GM12878 (cell line): ENCODE data around the gene IMMP2L. TPM values are rescaled to one million over a fixed set of nuclear protein-coding genes. Genes with fewer than 3 reads are reported as not detected.

Experiments
- ATAC-seq: fragments of 200-7000 bp; cut with Tn5 transposase; 3 replicates; pipeline ENCODE4 v1.9.1; 2020; ENCODE audit warnings: mild to moderate bottlenecking, moderate library complexity
- BruUV-seq: library from RNA; stranded (reverse); fragments of 400-500 nt; replicated peaks from 2 replicates; lab custom pipeline; 2021; lab: Mats Ljungman, UMichigan
- CTCF ChIA-PET: fragments of 300-600 bp; sonication (Branson Sonifier 250); formaldehyde crosslinking; extraction: SDS; loops from one replicate; lab custom pipeline; 2021; ENCODE audit warnings: inconsistent platforms; lab: Yijun Ruan, JAX
- POLR2A ChIA-PET: fragments of 350-600 bp; formaldehyde crosslinking; extraction: SDS; loops from one replicate; lab custom pipeline; 2021; ENCODE audit warnings: inconsistent platforms; lab: Charles Lee
- RAD21 ChIA-PET: fragments of 300-600 bp; sonication (Branson Sonifier 250); formaldehyde crosslinking; loops from one replicate; lab custom pipeline; 2023; ENCODE audit warnings: antibody characterized with exemption; ENCODE audit not compliant: unreplicated experiment; lab: Charles Lee
- SMC1A ChIA-PET: fragments of 300-600 bp; sonication (Branson Sonifier 250); formaldehyde crosslinking; loops from one replicate; lab custom pipeline; 2023; ENCODE audit not compliant: unreplicated experiment, uncharacterized antibody; lab: Charles Lee
- DNase-seq: peaks from one replicate; pipeline ENCODE4 v3.0.0-alpha.2; 2011; ENCODE audit warnings: low read depth, low spot score
- FAIRE-seq: peaks from 3 replicates; lab custom pipeline; 2011; peaks lifted over from hg19 to GRCh38; lab: Jason Lieb, UNC
- H2AFZ ChIP-seq: 2 replicates; pipeline ENCODE4 v1.6.0; 2011; ENCODE audit warnings: low read depth, low read length, control low read depth; ENCODE audit not compliant: control insufficient read depth
- H3K27ac ChIP-seq: 2 replicates; pipeline ENCODE4 v1.5.1; 2011; ENCODE audit warnings: control low read depth; ENCODE audit not compliant: control insufficient read depth, insufficient read depth
- H3K27me3 ChIP-seq, 2 experiments: replicated peaks in 1 of 2; 2 replicates each; pipeline versions ENCODE4 v1.6.0 to v1.6.1; 2011; ENCODE audit warnings: low read length in 1 of 2; ENCODE audit not compliant: control insufficient read depth in 2 of 2, insufficient read depth in 2 of 2
- H3K36me3 ChIP-seq, 2 experiments: 2 replicates each; pipeline ENCODE4 v1.5.1; 2011; ENCODE audit warnings: low read length in 1 of 2; ENCODE audit not compliant: control insufficient read depth in 2 of 2, insufficient read depth in 2 of 2
- H3K4me1 ChIP-seq: 2 replicates; pipeline ENCODE4 v1.6.1; 2011; ENCODE audit warnings: mild to moderate bottlenecking, low read length, moderate library complexity, mixed read lengths; ENCODE audit not compliant: control insufficient read depth, insufficient read depth
- H3K4me2 ChIP-seq: 2 replicates; pipeline ENCODE4 v1.6.0; 2011; ENCODE audit warnings: control low read depth; ENCODE audit not compliant: control insufficient read depth, insufficient read depth
- H3K4me3 ChIP-seq: fragments of 200-600 bp; sonication (generic); 2 replicates; pipeline ENCODE4 v1.5.1; 2016
- H3K79me2 ChIP-seq: 2 replicates; pipeline ENCODE4 v1.6.0; 2011; ENCODE audit warnings: low read length; ENCODE audit not compliant: control insufficient read depth, insufficient read depth
- H3K9ac ChIP-seq: 2 replicates; pipeline ENCODE4 v1.8.0; 2011; ENCODE audit warnings: low read length, control low read depth, mixed read lengths; ENCODE audit not compliant: control insufficient read depth, insufficient read depth
- H3K9me3 ChIP-seq: replicated peaks from 3 replicates; pipeline ENCODE4 v1.5.1; 2011; ENCODE audit warnings: mild to moderate bottlenecking, low read length; ENCODE audit not compliant: control insufficient read depth, insufficient read depth
- H4K20me1 ChIP-seq: 2 replicates; pipeline ENCODE4 v1.6.0; 2011; ENCODE audit not compliant: control insufficient read depth, insufficient read depth
- BCL11A ChIP-seq: IDR thresholded peaks from 2 replicates; pipeline ENCODE4 v1.6.1; 2011; ENCODE audit warnings: low read depth, low read length
- CHD2 ChIP-seq: IDR thresholded peaks from 2 replicates; pipeline ENCODE4 v1.6.1; 2011; ENCODE audit warnings: low read depth, low read length, improper control_type of control experiment, borderline replicate concordance
- E2F8 ChIP-seq: fragments of 450-650 bp; IDR thresholded peaks from 2 replicates; pipeline ENCODE4 v1.6.1; 2018; ENCODE audit warnings: mild to moderate bottlenecking, low read depth, moderate library complexity; ENCODE audit not compliant: partially characterized antibody
- ETV6 ChIP-seq, 2 experiments: fragments of 450-650 bp in 1 of 2; IDR thresholded peaks in 1 of 2; conservative IDR thresholded peaks in 1 of 2; 2 replicates each; pipeline ENCODE4 v1.6.1; 2014; ENCODE audit warnings: antibody characterized with exemption in 1 of 2, borderline replicate concordance in 1 of 2, low read depth in 1 of 2, mild to moderate bottlenecking in 1 of 2, moderate library complexity in 1 of 2
- MTA2 ChIP-seq: fragments of 450-650 bp; IDR thresholded peaks from 2 replicates; pipeline ENCODE4 v1.6.1; 2016; ENCODE audit warnings: low read depth, mild to moderate bottlenecking, moderate library complexity
- NR2F1 ChIP-seq: fragments of 450-650 bp; conservative IDR thresholded peaks from 2 replicates; pipeline ENCODE4 v1.6.1; 2017; ENCODE audit warnings: mild to moderate bottlenecking
- PAX8 ChIP-seq: fragments of 450-650 bp; IDR thresholded peaks from 2 replicates; pipeline ENCODE4 v1.6.1; 2017; ENCODE audit warnings: mild to moderate bottlenecking, moderate library complexity
- RBBP5 ChIP-seq: fragments of 200-600 bp; sonication (generic); conservative IDR thresholded peaks from 2 replicates; pipeline ENCODE4 v1.6.1; 2016
- RFX5 ChIP-seq: IDR thresholded peaks from 2 replicates; pipeline ENCODE4 v1.6.1; 2011; ENCODE audit warnings: low read depth, low read length, improper control_type of control experiment
- SMAD1 ChIP-seq: fragments of 450-650 bp; IDR thresholded peaks from 2 replicates; pipeline ENCODE4 v1.6.1; 2018; ENCODE audit warnings: mild to moderate bottlenecking, low read depth; ENCODE audit not compliant: partially characterized antibody
- SMAD5 ChIP-seq: IDR thresholded peaks from 2 replicates; pipeline ENCODE4 v1.6.1; 2016; ENCODE audit warnings: antibody characterized with exemption, low read depth
- STAT1 ChIP-seq: fragments of 450-650 bp; conservative IDR thresholded peaks from 2 replicates; pipeline ENCODE4 v1.6.1; 2014; ENCODE audit warnings: antibody characterized with exemption, mild to moderate bottlenecking
- ZZZ3 ChIP-seq: IDR thresholded peaks from 2 replicates; pipeline ENCODE4 v1.6.1; 2011; ENCODE audit warnings: low read depth; ENCODE audit not compliant: control insufficient read depth, insufficient read length
- in situ Hi-C: fragments of 300-500 bp; cut with MboI; formaldehyde crosslinking; loops from 9 replicates; pipeline ENCODE4 v1.14.3; 2018; ENCODE audit warnings: mixed read lengths
- intact Hi-C: fragments of 100-400 bp; cut with micrococcal nuclease; formaldehyde crosslinking; loops from one replicate; pipeline ENCODE4 v1.14.2; 2022; ENCODE audit not compliant: unreplicated experiment
- polyA plus RNA-seq, 11 experiments: library from polyadenylated mRNA; depleted of rRNA in 4 of 11; unstranded in 6 of 11; stranded (reverse) in 5 of 11; fragments of >200 nt; fragmentation: Nextera tagmentation in 4 of 11; fragmentation: Illumina TruSeq in 1 of 11; extraction: Ambion mirVana in 4 of 11; extraction: Trizol in 1 of 11; gene quantifications; 1 replicate in 1 of 11; 2 replicates in 10 of 11; pipeline versions ENCODE4 v1.2.1 to v1.2.3, GENCODE V29; 2011 to 2016; ENCODE audit warnings: inconsistent platforms in 2 of 11, missing spikeins in 2 of 11, low read depth in 1 of 11
- total RNA-seq, 4 experiments: library from RNA; depleted of rRNA in 3 of 4; stranded (reverse); fragments of >200 nt in 3 of 4; fragmentation: Illumina TruSeq in 1 of 4; extraction: Trizol in 1 of 4; gene quantifications; 2 replicates each; pipeline versions ENCODE4 v1.2.1 to v1.2.3, GENCODE V29; 2013 to 2021
- TF ChIP-seq, protein P1 (sequence below): fragments of 450-650 bp; IDR thresholded peaks from 2 replicates; pipeline ENCODE4 v1.6.1; 2016; ENCODE audit warnings: mild to moderate bottlenecking
- TF ChIP-seq, protein P2 (sequence below): fragments of 450-650 bp; formaldehyde crosslinking; IDR thresholded peaks from 2 replicates; pipeline ENCODE4 v1.4.0; 2022; ENCODE audit warnings: mild to moderate bottlenecking, moderate library complexity
- TF ChIP-seq, protein P3 (sequence below): IDR thresholded peaks from 2 replicates; pipeline ENCODE4 v1.6.1; 2012; ENCODE audit warnings: low read length, inconsistent platforms

Gene IMMP2L
- total and polyA plus RNA-seq, 10 of the 15 experiments (the other 5 are each of a cell fraction or from before 2014, with no cell fraction given): 12.6 to 46.3 (median 19.6) TPM

DNA sequence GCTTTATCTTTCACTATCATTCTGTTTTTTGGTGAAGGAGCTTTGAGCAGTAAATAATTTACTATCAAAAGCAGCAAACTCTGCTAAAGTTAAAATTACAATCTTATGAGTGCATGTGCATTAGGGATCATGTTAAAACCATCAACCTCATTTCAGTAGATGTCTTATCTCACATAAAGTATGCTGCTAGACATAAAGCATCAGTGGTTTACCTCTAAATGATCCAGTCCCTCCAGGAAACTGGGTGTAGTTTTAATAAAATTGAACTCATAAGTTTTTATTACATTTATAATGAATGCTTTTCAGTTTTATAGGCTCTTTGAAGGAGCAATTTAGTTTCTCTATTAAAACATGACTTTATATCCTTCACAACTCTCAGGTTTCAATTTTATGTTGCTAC is 362.6 kb downstream of the IMMP2L start:
- DNase-seq: no peak
- Histone ChIP-seq H3K4me3 (no peak overlapping the region), H3K9ac (no peak overlapping the region), H3K79me2 (no peaks in the 10 kb centered on the region), H3K4me1 (no peaks in the 10 kb centered on the region), H3K27me3 (no peaks in the 10 kb centered on the region), H2AFZ (no peak overlapping the region), H3K36me3 (no peaks in the 10 kb centered on the region), H4K20me1 (no peaks in the 10 kb centered on the region), H3K27ac (no peak overlapping the region), H3K4me2 (no peak overlapping the region)
- no peak for FAIRE-seq
- no TSS peak for BruUV-seq
- intact Hi-C loops: no loop called here
- ATAC-seq: no peak
- POLR2A ChIA-PET: no interaction called here
- CTCF ChIA-PET: no interaction called here
- RAD21 ChIA-PET: no interaction called here
- no peak for TF ChIP-seq BCL11A
- TF ChIP-seq, protein P1, sequence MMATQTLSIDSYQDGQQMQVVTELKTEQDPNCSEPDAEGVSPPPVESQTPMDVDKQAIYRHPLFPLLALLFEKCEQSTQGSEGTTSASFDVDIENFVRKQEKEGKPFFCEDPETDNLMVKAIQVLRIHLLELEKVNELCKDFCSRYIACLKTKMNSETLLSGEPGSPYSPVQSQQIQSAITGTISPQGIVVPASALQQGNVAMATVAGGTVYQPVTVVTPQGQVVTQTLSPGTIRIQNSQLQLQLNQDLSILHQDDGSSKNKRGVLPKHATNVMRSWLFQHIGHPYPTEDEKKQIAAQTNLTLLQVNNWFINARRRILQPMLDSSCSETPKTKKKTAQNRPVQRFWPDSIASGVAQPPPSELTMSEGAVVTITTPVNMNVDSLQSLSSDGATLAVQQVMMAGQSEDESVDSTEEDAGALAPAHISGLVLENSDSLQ: no peak
- no peak for TF ChIP-seq E2F8
- TF ChIP-seq ZZZ3: no peak
- no peak for TF ChIP-seq NR2F1
- TF ChIP-seq RFX5: no peak
- TF ChIP-seq, protein P2, sequence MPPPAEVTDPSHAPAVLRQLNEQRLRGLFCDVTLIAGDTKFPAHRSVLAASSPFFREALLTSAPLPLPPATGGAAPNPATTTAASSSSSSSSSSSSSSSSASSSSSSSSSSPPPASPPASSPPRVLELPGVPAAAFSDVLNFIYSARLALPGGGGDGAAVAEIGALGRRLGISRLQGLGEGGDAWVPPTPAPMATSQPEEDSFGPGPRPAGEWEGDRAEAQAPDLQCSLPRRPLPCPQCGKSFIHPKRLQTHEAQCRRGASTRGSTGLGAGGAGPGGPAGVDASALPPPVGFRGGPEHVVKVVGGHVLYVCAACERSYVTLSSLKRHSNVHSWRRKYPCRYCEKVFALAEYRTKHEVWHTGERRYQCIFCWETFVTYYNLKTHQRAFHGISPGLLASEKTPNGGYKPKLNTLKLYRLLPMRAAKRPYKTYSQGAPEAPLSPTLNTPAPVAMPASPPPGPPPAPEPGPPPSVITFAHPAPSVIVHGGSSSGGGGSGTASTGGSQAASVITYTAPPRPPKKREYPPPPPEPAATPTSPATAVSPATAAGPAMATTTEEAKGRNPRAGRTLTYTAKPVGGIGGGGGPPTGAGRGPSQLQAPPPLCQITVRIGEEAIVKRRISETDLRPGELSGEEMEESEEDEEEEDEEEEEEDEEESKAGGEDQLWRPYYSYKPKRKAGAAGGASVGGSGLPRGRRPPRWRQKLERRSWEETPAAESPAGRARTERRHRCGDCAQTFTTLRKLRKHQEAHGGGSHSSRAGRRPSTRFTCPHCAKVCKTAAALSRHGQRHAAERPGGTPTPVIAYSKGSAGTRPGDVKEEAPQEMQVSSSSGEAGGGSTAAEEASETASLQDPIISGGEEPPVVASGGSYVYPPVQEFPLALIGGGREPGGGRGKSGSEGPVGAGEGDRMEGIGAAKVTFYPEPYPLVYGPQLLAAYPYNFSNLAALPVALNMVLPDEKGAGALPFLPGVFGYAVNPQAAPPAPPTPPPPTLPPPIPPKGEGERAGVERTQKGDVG: no peak
- no peak for TF ChIP-seq MTA2
- TF ChIP-seq CHD2: no peak
- TF ChIP-seq SMAD5: no peak
- TF ChIP-seq PAX8: no peak
- TF ChIP-seq ETV6 (conservative IDR thresholded peaks at IDR 0.05 in 1 of 2, IDR thresholded peaks at IDR 0.05 in 1 of 2; ENCODE audit: borderline replicate concordance in 1 of 2, low read depth in 1 of 2): no peak
- no peak for TF ChIP-seq STAT1
- no peak for TF ChIP-seq SMAD1
- TF ChIP-seq, protein P3, sequence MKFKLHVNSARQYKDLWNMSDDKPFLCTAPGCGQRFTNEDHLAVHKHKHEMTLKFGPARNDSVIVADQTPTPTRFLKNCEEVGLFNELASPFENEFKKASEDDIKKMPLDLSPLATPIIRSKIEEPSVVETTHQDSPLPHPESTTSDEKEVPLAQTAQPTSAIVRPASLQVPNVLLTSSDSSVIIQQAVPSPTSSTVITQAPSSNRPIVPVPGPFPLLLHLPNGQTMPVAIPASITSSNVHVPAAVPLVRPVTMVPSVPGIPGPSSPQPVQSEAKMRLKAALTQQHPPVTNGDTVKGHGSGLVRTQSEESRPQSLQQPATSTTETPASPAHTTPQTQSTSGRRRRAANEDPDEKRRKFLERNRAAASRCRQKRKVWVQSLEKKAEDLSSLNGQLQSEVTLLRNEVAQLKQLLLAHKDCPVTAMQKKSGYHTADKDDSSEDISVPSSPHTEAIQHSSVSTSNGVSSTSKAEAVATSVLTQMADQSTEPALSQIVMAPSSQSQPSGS: no peak
- no peak for TF ChIP-seq RBBP5
- TF ChIP-seq, all 136 proteins: peak for 0
- H3K9me3 ChIP-seq: no peaks in the 10 kb centered on the region
- in situ Hi-C loops: no loop called here
- SMC1A ChIA-PET: interaction anchor here (2.2 kb wide), 1 partner anchor 10 kb away, joined by 5 read pairs; no protein-coding TSS in a partner anchor
